Measurements from ENCODE around the gene RELB. TPM values are rescaled to one million over a fixed set of nuclear protein-coding genes. Genes with fewer than 3 reads are reported as not detected.
A peak's percentile ranks its signal among the peaks of the same experiment; 100 is the strongest.

RELB gene
- total RNA-seq, 6 experiments from 2014 or later: 6.1 to 10.8 (median 9.4) TPM

GRCh38 chr19:44987148-44987675 is 14.1 kb upstream of the RELB start:
- DNase-seq: no peak
- Mint-ChIP-seq H3K4me3 (no peak overlapping the region), H3K4me1 (ENCODE audit: low read depth) (no peaks in the 10 kb centered on the region), H3K27ac (no peak overlapping the region), H3K36me3 (ENCODE audit: low read depth) (peaks cover 5% of the 10 kb centered on the region; the same call in 1 of the 2 replicates), H3K27me3 (ENCODE audit: insufficient read depth) (peaks cover 2% of the 10 kb centered on the region; the same call in 1 of the 2 replicates), H3K9me3 (no peaks in the 10 kb centered on the region)
- no peak for TF ChIP-seq CTCF (IDR thresholded peaks at IDR 0.05)

GRCh38 chr19:44988273-44988672 is 13.0 kb upstream of the RELB start:
- H3K27me3 Mint-ChIP-seq (ENCODE audit: insufficient read depth): peaks cover 2% of the 10 kb centered on the region; the same call in 1 of the 2 replicates
- H3K9me3 Mint-ChIP-seq: no peaks in the 10 kb centered on the region
- no peak for DNase-seq
- no peak overlapping the region for H3K27ac Mint-ChIP-seq
- TF ChIP-seq CTCF (IDR thresholded peaks at IDR 0.05): no peak
- H3K36me3 Mint-ChIP-seq (ENCODE audit: low read depth): peaks cover 5% of the 10 kb centered on the region; the same call in 1 of the 2 replicates
- H3K4me3 Mint-ChIP-seq: no peak overlapping the region
- H3K4me1 Mint-ChIP-seq (ENCODE audit: low read depth): no peaks in the 10 kb centered on the region

GRCh38 chr19:44988896-44989556 is 12.2 kb upstream of the RELB start:
- H3K27ac Mint-ChIP-seq: no peak overlapping the region
- no peak overlapping the region for H3K4me3 Mint-ChIP-seq
- H3K4me1 Mint-ChIP-seq (ENCODE audit: low read depth): no peaks in the 10 kb centered on the region
- H3K27me3 Mint-ChIP-seq (ENCODE audit: insufficient read depth): peaks cover 2% of the 10 kb centered on the region
- no peaks in the 10 kb centered on the region for H3K9me3 Mint-ChIP-seq
- peaks cover 5% of the 10 kb centered on the region; the same call in 1 of the 2 replicates for H3K36me3 Mint-ChIP-seq (ENCODE audit: low read depth)
- peak; percentile 81 for TF ChIP-seq CTCF (IDR thresholded peaks at IDR 0.05)
- peak; percentile 52 for DNase-seq

GRCh38 chr19:44990459-44990858 is 10.8 kb upstream of the RELB start:
- no peak for TF ChIP-seq CTCF (IDR thresholded peaks at IDR 0.05)
- H3K27me3 Mint-ChIP-seq (ENCODE audit: insufficient read depth): peaks cover 7% of the 10 kb centered on the region
- H3K27ac Mint-ChIP-seq: no peak overlapping the region
- no peak for DNase-seq
- no peak overlapping the region for H3K4me3 Mint-ChIP-seq
- peaks cover 5% of the 10 kb centered on the region; the same call in 1 of the 2 replicates for H3K36me3 Mint-ChIP-seq (ENCODE audit: low read depth)
- no peaks in the 10 kb centered on the region for H3K9me3 Mint-ChIP-seq
- H3K4me1 Mint-ChIP-seq (ENCODE audit: low read depth): no peaks in the 10 kb centered on the region

GRCh38 chr19:44990966-44991365 is 10.3 kb upstream of the RELB start:
- H3K36me3 Mint-ChIP-seq (ENCODE audit: low read depth): peaks cover 5% of the 10 kb centered on the region; the same call in 1 of the 2 replicates
- TF ChIP-seq CTCF (IDR thresholded peaks at IDR 0.05): no peak
- no peak for DNase-seq
- H3K4me1 Mint-ChIP-seq (ENCODE audit: low read depth): no peaks in the 10 kb centered on the region
- no peaks in the 10 kb centered on the region for H3K9me3 Mint-ChIP-seq
- peaks cover 7% of the 10 kb centered on the region for H3K27me3 Mint-ChIP-seq (ENCODE audit: insufficient read depth)
- no peak overlapping the region for H3K4me3 Mint-ChIP-seq
- H3K27ac Mint-ChIP-seq: no peak overlapping the region
